HG02943 (cell line): ENCODE results near the gene ASH1L.

Experiments
- ATAC-seq: cut with Tn5 transposase; IDR thresholded peaks from one replicate; pipeline ENCODE4 v1.9.1; 2021; ENCODE audit warnings: mild to moderate bottlenecking, low read depth, moderate library complexity; ENCODE audit not compliant: unreplicated experiment

ASH1L gene

DNA sequence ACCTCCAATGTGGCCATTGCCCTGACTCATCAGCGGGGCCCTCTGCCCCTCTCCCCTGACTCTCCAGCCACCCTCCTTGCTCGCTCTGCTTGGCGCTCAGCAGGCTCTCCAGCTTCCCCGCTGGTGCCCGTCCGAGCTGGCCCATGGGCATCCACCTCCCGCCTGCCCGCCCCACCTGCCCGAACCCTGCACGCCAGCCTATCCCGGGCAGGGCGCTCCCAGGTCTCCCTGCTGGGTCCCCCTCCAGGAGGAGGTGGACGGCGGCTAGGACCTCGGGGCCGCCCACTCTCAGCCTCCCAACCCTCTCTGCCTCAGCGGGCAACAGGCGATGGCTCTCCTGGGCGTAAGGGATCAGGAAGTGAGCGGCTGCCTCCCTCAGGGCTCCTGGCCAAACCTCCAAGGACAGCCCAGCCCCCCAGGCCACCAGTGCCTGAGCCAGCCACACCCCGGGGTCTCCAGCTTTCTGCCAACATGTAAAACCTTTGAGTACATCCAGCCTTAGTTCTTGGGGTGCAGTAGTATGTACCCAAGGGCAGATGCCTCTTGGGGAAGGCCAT is 274.5 kb downstream of the ASH1L start:
- ATAC-seq: no peak

DNA sequence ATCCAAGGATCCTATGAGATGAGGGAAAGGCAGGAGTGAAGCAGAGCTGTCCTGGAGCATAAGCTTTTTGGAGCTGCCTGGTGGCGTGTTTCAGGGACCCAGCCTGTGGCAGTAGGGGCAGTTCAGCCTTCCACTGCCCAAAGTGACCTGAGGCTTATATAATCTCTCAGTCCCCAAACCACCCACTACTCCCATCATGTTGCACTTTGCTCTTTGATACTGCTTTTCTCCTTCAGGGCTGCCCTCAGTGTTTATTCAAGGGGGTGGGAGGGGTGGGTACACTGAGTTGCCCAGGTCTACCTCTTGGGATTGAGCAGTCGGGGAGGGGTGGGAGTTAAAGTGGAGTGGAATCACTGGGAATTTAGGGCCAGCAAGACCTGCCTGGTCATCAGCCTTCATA is 276.1 kb downstream of the ASH1L start:
- ATAC-seq: no peak

- no peak for ATAC-seq
These were observed 277.0 kb downstream of the ASH1L start for GRCh38 chr1:155285631-155286044.
